Measurements from ENCODE around the gene RBM34.
"Not testable (repeated sequence)": the region's sequence is repeated elsewhere in the genome, so short reads cannot be mapped to it uniquely, and the experiment has no call there.

The RBM34 gene

GRCh38 chr1:235160957-235161684 is at the start of gene RBM34:
Gene RBM34 (minus strand): TSS chr1:235161250. CDS start chr1:235161226, 24 bp downstream.
- CTCF ChIA-PET = interaction anchor here (0.6 to 0.7 kb wide), 3 partner anchors 22 to 251 kb away, joined by 3 to 4 read pairs (median 3); no protein-coding TSS in a partner anchor
- H3K27ac ChIP-seq = peak within 1 kb of the TSS; percentile 91
- POLR2A ChIA-PET (ENCODE audit: low non-redundant PET) = interaction anchor here (0.6 to 0.7 kb wide), 3 partner anchors 16 to 57 kb away, joined by 3 to 4 read pairs (median 3); no protein-coding TSS in a partner anchor
- DNase-seq (ENCODE audit: low spot score) = peak; percentile 86
- no peak for TF ChIP-seq CTCF (conservative IDR thresholded peaks at IDR 0.05; ENCODE audit: low read depth)

GRCh38 chr1:235207209-235207565 is 46.1 kb upstream of the RBM34 start:
- no peak for DNase-seq (ENCODE audit: low spot score)
- ChIA-PET POLR2A (ENCODE audit: low non-redundant PET) (no interaction called here), CTCF (interaction anchor here (0.6 kb wide), 1 partner anchor 9 kb away, joined by 3 read pairs; no protein-coding TSS in a partner anchor)
- no peak overlapping the region for H3K27ac ChIP-seq
- TF ChIP-seq CTCF (conservative IDR thresholded peaks at IDR 0.05; ENCODE audit: low read depth) = no peak

GRCh38 chr1:235206533-235207208 is 45.6 kb upstream of the RBM34 start:
- no peak for DNase-seq (ENCODE audit: low spot score)
- no peak for TF ChIP-seq CTCF (conservative IDR thresholded peaks at IDR 0.05; ENCODE audit: low read depth)
- H3K27ac ChIP-seq = no peak overlapping the region
- CTCF ChIA-PET = interaction anchor here (0.6 kb wide), 1 partner anchor 8 kb away, joined by 3 read pairs; no protein-coding TSS in a partner anchor
- POLR2A ChIA-PET (ENCODE audit: low non-redundant PET) = no interaction called here

- ChIA-PET CTCF (no interaction called here), POLR2A (ENCODE audit: low non-redundant PET) (no interaction called here)
- no peak for DNase-seq (ENCODE audit: low spot score)
- no peak overlapping the region for H3K27ac ChIP-seq
- TF ChIP-seq CTCF (conservative IDR thresholded peaks at IDR 0.05; ENCODE audit: low read depth) = no peak
These were observed 44.6 kb upstream of the RBM34 start for GRCh38 chr1:235205687-235206086.

- no peak overlapping the region for H3K27ac ChIP-seq
- ChIA-PET CTCF (no interaction called here), POLR2A (ENCODE audit: low non-redundant PET) (no interaction called here)
- no peak for TF ChIP-seq CTCF (conservative IDR thresholded peaks at IDR 0.05; ENCODE audit: low read depth)
- no peak for DNase-seq (ENCODE audit: low spot score)
These were observed 42.4 kb upstream of the RBM34 start for GRCh38 chr1:235203428-235203827.

- POLR2A ChIA-PET (ENCODE audit: low non-redundant PET); H3K27ac ChIP-seq; CTCF ChIA-PET; DNase-seq (ENCODE audit: low spot score): not testable (repeated sequence)
These were observed 41.4 kb upstream of the RBM34 start for GRCh38 chr1:235202447-235202846.

GRCh38 chr1:235199441-235199840 is 38.4 kb upstream of the RBM34 start:
- CTCF ChIA-PET = no interaction called here
- 0 out of 2 replicates have a peak, but pooled peaks have one; percentile 13 for TF ChIP-seq CTCF (conservative IDR thresholded peaks at IDR 0.05; ENCODE audit: low read depth)
- peak; percentile 10 for DNase-seq (ENCODE audit: low spot score)
- H3K27ac ChIP-seq = no peak overlapping the region
- POLR2A ChIA-PET (ENCODE audit: low non-redundant PET) = no interaction called here
